Upper lobe of left lung (tissue), 6 donors: ENCODE measurements around the gene CDC16. TPM values are rescaled to one million over a fixed set of nuclear protein-coding genes. Genes with fewer than 3 reads are reported as not detected.

Experiments
- ATAC-seq, 2 donors: fragments of 200-7000 bp; cut with Tn5 transposase; one replicate each; pipeline ENCODE4 v1.9.1; 2022; ENCODE audit warnings: mild to moderate bottlenecking in 2 of 2, moderate library complexity in 2 of 2; ENCODE audit not compliant: low FRiP score in 2 of 2
- DNase-seq, 2 donors: peaks; one replicate each; pipeline ENCODE4 v3.0.0-alpha.2; 2019 to 2020
- H3K27ac ChIP-seq, 4 donors: fragments of 200-600 bp; sonication (generic); one replicate each; pipeline ENCODE4 v1.5.1; 2016 to 2019
- H3K27me3 ChIP-seq, 4 donors: fragments of 200-600 bp; sonication (generic); one replicate each; pipeline ENCODE4 v1.5.1; 2017 to 2019
- H3K36me3 ChIP-seq, 4 donors: fragments of 200-600 bp; sonication (generic); one replicate each; pipeline ENCODE4 v1.5.1; 2016 to 2019
- H3K4me1 ChIP-seq, 4 donors: fragments of 200-600 bp; sonication (generic); one replicate each; pipeline ENCODE4 v1.5.1; 2018 to 2019
- H3K4me3 ChIP-seq, 4 donors: fragments of 200-600 bp; sonication (generic); one replicate each; pipeline ENCODE4 v1.5.1; 2017 to 2019; ENCODE audit warnings: mild to moderate bottlenecking in 2 of 4, moderate library complexity in 1 of 4
- H3K9me3 ChIP-seq, 4 donors: fragments of 200-600 bp; sonication (generic); one replicate each; pipeline ENCODE4 v1.5.1; 2018 to 2019
- CTCF ChIP-seq, 6 experiments: fragments of 450-650 bp in 4 of 6; fragments of 200-600 bp in 2 of 6; sonication (generic) in 2 of 6; IDR thresholded peaks; one replicate each; pipeline ENCODE4 v1.5.1; 2016 to 2019; ENCODE audit warnings: antibody characterized with exemption in 6 of 6
- EP300 ChIP-seq, 4 donors: sonication (generic); formaldehyde crosslinking; IDR thresholded peaks; one replicate each; pipeline ENCODE4 v1.5.1; 2017; ENCODE audit warnings: antibody characterized with exemption in 4 of 4, control low read depth in 2 of 4
- POLR2A ChIP-seq, 4 donors: fragments of 450-650 bp; IDR thresholded peaks; one replicate each; pipeline ENCODE4 v1.5.1; 2016 to 2017; ENCODE audit warnings: antibody characterized with exemption in 4 of 4, mild to moderate bottlenecking in 2 of 4
- POLR2AphosphoS5 ChIP-seq, 2 donors: sonication (generic); formaldehyde crosslinking; IDR thresholded peaks; one replicate each; pipeline ENCODE4 v1.5.1; 2017; ENCODE audit warnings: antibody characterized with exemption in 2 of 2
- WGBS, 2 donors: methylation state at CpG; one replicate each; pipeline ENCODE4 v1.1.5; 2017 to 2018; 5-methylcytosine and 5-hydroxymethylcytosine counted together
- total RNA-seq, 6 donors: library from RNA; depleted of rRNA in 4 of 6; stranded (reverse); fragments of >200 nt in 4 of 6; gene quantifications; one replicate each; pipeline versions ENCODE4 v1.1.0 to v1.2.1, GENCODE V29; 2016 to 2021
- donor health status: DM: no; HTN: no; CAD: no; lungs with moderate emphysema.
- donor health status: DM: no; HTN: yes; CAD: no; lungs with severe emphysema.

CDC16 gene
- total RNA-seq, 6 donors from 2014 or later = 46.6 to 123 (median 58.3) TPM

GRCh38 chr13:114296448-114296847, 61.8 kb downstream of the CDC16 start:
- no peak for ATAC-seq
- Histone ChIP-seq H3K4me1 (no peaks in the 10 kb centered on the region), H3K4me3 (no peak overlapping the region), H3K9me3 (no peaks in the 10 kb centered on the region), H3K27me3 (no peaks in the 10 kb centered on the region), H3K36me3 (peaks cover 23 to 65% (median 43%) of the 10 kb centered on the region in 4 donors), H3K27ac (no peak overlapping the region)
- no peak for TF ChIP-seq CTCF (IDR thresholded peaks at IDR 0.05)
- TF ChIP-seq POLR2A (IDR thresholded peaks at IDR 0.05) = no peak
- no peak for TF ChIP-seq POLR2AphosphoS5 (IDR thresholded peaks at IDR 0.05)
- no peak for TF ChIP-seq EP300 (IDR thresholded peaks at IDR 0.05)
- WGBS, 2 donors = 89 to 94% methylated on average over 10 of the region's 10 CpGs
- no peak for DNase-seq

- 90 to 91% methylated on average over 5 of the region's 5 CpGs for WGBS, 2 donors
- ATAC-seq = no peak
- no peak overlapping the region for H3K27ac ChIP-seq
- no peaks in the 10 kb centered on the region for H3K9me3 ChIP-seq
- no peaks in the 10 kb centered on the region for H3K4me1 ChIP-seq
- peaks cover 20 to 65% (median 43%) of the 10 kb centered on the region in 4 donors for H3K36me3 ChIP-seq
- H3K4me3 ChIP-seq = no peak overlapping the region
- no peak for DNase-seq
- no peaks in the 10 kb centered on the region for H3K27me3 ChIP-seq
- TF ChIP-seq EP300 (IDR thresholded peaks at IDR 0.05) (no peak), POLR2AphosphoS5 (IDR thresholded peaks at IDR 0.05) (no peak), CTCF (IDR thresholded peaks at IDR 0.05) (no peak), POLR2A (IDR thresholded peaks at IDR 0.05) (no peak)
Measured at GRCh38 chr13:114296902-114297301, 62.2 kb downstream of the CDC16 start.

GRCh38 chr13:114298866-114299265, 64.2 kb downstream of the CDC16 start:
- no peaks in the 10 kb centered on the region for H3K4me1 ChIP-seq
- no peak for ATAC-seq
- no peak overlapping the region for H3K4me3 ChIP-seq
- H3K27me3 ChIP-seq = no peaks in the 10 kb centered on the region
- no peak overlapping the region for H3K27ac ChIP-seq
- no peak for DNase-seq
- H3K9me3 ChIP-seq = no peaks in the 10 kb centered on the region
- TF ChIP-seq CTCF (IDR thresholded peaks at IDR 0.05) (no peak), POLR2AphosphoS5 (IDR thresholded peaks at IDR 0.05) (no peak), POLR2A (IDR thresholded peaks at IDR 0.05) (no peak), EP300 (IDR thresholded peaks at IDR 0.05) (no peak)
- 86 to 91% methylated on average over 12 of the region's 12 CpGs for WGBS, 2 donors
- peaks cover 22 to 70% (median 49%) of the 10 kb centered on the region in 4 donors for H3K36me3 ChIP-seq

- Histone ChIP-seq H3K9me3 (no peaks in the 10 kb centered on the region), H3K4me1 (no peaks in the 10 kb centered on the region), H3K4me3 (no peak overlapping the region), H3K27ac (no peak overlapping the region), H3K27me3 (no peaks in the 10 kb centered on the region), H3K36me3 (peaks cover 27 to 79% (median 50%) of the 10 kb centered on the region in 4 donors)
- ATAC-seq (no peak), DNase-seq (no peak)
- TF ChIP-seq EP300 (IDR thresholded peaks at IDR 0.05) = no peak
- no peak for TF ChIP-seq POLR2AphosphoS5 (IDR thresholded peaks at IDR 0.05)
- no peak for TF ChIP-seq CTCF (IDR thresholded peaks at IDR 0.05)
- no peak for TF ChIP-seq POLR2A (IDR thresholded peaks at IDR 0.05)
- 91 to 94% methylated on average over 12 of the region's 12 CpGs for WGBS, 2 donors
Measured at GRCh38 chr13:114299604-114300305, 65.1 kb downstream of the CDC16 start.
